GM19238 (cell line): ENCODE results near the gene RBM26.
A peak's percentile ranks its signal among the peaks of the same experiment; 100 is the strongest.
"Not testable (repeated sequence)": the region's sequence is repeated elsewhere in the genome, so short reads cannot be mapped to it uniquely, and the experiment has no call there.

Experiments used
- DNase-seq: peaks from one replicate; pipeline ENCODE4 v3.0.0; 2011; ENCODE audit warnings: low spot score; ENCODE audit not compliant: insufficient read length

Gene RBM26

GRCh38 chr13:79386125-79386826 lies 19.8 kb downstream of the RBM26 start:
- no peak for DNase-seq

DNA sequence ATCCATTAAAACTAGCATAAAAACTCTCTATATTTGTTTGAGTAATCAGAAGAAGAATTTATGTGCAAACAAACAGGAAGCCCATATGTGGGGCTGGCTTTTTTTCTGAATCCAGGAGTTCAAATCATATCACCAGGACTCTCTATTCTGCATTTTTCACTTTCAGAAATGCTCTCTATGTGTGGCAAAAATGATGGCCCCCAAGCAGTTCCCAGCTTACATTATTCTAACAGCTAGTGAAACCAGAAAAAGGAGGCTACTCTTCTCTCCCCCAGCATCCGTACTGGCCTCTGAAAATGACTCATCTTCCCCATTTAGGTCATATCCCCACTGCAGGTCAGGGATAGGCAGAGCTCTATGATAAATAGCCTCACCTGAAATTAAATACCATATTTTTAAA lies 20.4 kb downstream of the RBM26 start:
- peak; percentile 16 for DNase-seq

DNA sequence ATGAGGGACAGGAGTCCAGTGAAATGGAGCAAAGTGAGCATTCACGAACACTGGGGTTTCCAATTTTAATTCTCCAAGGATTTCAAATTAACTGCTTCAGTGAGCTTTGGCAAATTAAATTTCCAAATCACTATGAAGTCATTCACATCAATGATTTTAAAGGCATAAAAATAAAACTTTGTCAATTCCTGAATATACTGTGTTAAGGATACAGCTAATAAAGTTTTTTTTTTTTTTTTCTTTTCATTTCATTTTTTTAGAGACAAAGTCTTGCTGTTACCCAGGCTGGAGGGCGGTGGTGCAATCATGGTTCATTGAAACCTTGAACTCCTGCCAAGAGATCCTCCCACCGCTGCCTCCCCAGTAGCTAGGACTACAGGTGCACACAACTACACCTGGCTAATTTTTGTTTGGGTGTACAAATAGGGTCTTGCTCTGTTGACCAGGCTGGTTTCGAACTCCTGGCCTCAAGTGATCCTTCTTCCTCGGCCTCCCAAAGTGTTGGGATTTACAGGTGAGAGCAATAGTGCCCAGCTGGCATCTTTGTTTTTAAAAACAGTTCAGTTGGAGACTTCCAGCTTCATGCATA lies 21.9 kb downstream of the RBM26 start:
- DNase-seq, result no peak

DNA sequence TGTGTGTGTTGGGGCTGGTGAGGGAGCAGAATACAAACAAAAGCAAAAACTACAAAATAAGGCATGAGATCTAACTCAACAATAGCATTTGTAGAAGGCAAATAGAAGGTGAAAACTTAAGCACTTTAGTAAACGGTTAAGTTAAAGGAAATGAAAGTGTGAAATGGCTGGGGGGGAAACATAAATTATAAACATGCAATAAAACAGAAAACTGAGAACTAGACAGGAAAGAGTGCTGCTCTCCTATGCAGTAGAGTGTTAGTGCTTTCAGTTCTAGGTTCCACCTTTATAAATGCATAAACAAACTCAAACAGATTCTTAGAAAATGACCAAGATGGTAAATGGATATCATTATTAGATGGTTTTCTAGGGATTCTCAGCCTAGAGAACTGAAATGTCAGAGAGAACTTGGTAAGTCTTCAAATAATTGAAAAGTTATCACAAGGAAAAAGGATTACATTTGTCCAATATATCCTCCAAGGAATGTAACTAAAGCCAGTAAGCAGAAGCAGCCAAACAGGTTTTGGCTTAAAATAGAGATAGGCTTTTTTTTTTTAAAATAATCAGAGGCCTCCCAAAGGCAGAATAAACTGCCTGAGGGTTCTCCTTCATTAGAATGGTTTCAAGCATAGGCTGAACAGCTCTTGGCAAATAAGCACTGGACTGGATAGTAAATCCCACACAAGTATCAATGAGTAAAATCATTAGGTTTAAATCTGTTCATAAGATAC lies 23.3 kb downstream of the RBM26 start:
- DNase-seq, result no peak

GRCh38 chr13:79380997-79381396 lies 25.1 kb downstream of the RBM26 start:
- DNase-seq, result no peak

GRCh38 chr13:79379274-79379673 lies 26.8 kb downstream of the RBM26 start:
- no peak for DNase-seq

DNA sequence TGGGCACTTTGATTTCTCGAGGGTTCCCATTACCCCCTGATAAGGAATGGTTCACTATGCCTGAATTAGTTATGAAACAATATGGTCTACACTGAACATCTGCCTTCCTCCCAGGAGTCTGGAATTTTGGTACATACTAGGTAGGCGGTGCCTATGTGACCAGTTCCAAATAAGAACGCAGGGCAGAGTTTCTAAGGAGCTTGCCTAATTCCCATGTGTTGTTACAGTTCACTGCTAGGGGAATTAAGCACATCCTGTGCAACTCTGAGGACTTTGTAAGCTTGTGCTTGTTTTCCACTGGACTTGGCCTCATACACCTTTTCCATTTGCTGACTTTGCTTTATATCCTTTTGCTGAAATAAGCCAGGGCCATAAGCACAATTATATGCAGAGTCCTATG lies 29.2 kb downstream of the RBM26 start:
- no peak for DNase-seq

DNA sequence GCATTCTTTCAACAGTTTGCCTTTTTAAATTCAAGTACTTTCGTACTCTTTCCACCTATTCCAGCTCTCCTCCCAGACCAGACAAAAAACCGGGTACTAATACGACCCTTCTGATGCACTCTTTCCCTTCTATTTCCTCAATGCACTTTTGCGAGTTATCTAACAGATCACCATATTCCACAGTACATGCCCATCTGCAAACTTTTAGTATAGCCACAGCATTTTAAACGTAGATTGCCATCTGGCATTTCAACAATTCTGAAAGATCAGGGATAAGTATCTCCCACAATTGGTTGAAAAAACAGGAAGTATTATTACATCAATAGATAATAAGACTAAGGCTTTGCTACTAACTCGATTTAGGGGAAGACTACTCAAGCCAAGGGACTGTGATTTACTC lies 31.5 kb downstream of the RBM26 start:
- no peak for DNase-seq

DNA sequence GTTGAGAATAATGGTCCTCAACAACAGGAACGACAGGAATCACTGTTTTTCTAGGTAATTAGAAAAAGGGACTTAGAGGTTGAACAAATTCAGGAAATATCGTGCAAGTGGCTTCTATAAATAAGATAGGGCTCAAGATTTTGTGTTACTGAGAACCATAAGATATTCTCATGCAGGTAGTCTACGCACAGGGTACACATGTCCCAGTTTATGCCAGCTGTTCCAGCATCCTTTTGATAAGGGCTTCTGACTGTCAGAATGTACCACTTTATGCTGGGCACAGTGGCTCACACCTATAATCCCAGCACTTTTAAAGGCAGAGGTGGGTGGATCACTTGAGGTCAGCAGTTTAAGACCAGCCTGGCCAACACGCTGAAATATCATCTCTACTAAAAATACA lies 32.1 kb downstream of the RBM26 start:
- DNase-seq, result no peak

DNA sequence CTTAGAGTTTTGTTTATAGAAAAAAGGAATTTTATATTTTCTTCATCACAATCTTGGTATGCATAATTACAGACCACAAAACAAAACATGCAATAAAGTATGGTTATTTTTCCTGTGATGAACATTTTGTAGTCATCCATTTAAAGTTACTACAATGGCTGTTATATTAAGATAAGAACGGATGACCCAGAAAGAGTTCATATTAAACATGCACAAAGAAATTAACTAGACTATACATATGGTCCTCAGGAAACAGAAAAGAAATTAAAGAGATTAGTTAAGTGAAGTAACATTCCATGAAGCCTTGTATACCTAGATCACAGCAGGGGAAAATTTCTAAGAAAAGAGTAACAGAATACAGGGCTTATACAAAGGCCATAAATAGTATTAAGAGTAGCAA lies 36.8 kb downstream of the RBM26 start:
- no peak for DNase-seq

GRCh38 chr13:79365981-79366380 lies 40.1 kb downstream of the RBM26 start:
- DNase-seq, result no peak

GRCh38 chr13:79361299-79361698 lies 44.8 kb downstream of the RBM26 start:
- DNase-seq, result no peak

- no peak for DNase-seq
These were observed 46.0 kb downstream of the RBM26 start for GRCh38 chr13:79360095-79360494.

DNA sequence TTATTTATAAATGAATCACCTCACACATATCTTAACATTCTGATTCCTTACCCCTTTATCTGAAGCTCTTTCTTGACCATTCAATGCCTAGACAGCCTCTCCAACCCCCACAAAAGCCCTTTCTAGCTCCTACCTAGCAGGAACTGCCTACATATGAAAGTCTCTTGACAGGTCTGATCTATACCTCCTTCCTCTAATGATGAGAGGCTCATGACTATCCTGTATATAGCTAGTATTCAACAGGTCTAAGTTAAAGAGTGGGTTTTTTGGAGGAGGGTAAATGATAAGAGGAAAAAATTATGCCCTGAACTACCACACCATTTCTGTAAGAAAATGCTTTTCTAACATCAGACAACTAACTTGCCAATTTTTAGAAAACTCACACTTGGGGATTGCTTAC lies 47.0 kb downstream of the RBM26 start:
- DNase-seq, result no peak

DNA sequence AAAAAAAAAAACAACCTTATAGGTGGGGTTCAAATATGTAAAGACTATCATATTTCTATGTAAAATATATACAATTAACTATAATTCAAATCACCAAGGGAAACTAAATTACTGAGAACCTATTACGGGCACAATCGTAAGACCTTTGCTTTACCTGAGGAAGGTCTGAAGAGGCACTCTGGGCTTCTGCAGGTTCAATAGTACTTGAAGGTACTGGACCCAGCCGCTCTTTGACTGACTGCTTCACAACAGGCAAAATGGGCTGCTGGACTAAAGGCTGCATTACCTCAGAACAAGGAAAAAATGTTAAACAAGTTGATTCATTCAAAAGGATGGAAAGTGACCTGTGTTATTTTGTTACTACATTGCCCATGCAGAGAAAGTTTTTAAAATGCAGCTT lies 51.8 kb downstream of the RBM26 start:
- no peak for DNase-seq

- no peak for DNase-seq
These were observed 52.4 kb downstream of the RBM26 start for GRCh38 chr13:79353693-79354092.

GRCh38 chr13:79352107-79352506 lies 53.9 kb downstream of the RBM26 start:
- no peak for DNase-seq

- not testable (repeated sequence) for DNase-seq
These were observed 56.4 kb downstream of the RBM26 start for GRCh38 chr13:79349608-79350007.

- no peak for DNase-seq
These were observed 57.0 kb downstream of the RBM26 start for GRCh38 chr13:79349011-79349410.

- no peak for DNase-seq
These were observed 59.6 kb downstream of the RBM26 start for GRCh38 chr13:79346300-79346914.

DNA sequence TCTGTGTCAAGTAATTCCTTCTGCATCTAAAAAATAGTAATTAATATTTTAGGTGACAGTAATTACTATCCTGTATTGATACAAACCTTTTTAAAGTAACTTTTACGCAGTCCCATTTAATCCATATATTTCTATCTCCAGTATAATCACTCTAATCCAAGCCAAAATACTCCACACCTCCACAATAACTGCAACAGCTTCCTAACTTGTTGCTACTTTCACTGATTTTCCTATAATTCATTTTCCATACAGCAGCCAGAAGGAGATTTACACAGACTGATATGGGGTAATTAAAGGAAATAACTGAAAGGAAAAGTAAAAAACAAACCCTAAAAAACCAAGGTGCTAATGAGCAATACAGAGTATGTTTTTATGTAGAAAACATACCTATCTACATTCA lies 64.9 kb downstream of the RBM26 start:
- DNase-seq, result no peak

DNA sequence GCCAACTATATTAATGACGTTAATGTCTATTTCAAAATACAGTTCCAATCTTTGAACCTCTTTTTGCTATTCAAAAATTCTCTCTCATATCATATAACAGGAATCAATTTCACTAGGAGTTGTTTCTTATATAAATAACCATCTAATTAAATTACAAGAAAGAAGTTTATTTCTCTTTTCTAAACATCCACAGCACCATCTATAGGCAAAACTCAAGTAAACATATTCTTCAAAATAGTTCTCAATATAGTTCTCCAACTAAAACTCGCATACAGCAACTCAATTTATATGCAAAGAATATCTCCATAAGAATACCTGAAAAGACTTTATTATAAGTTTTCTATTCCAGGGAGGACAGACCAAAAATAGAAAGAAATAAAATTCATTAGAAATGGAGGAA lies 65.6 kb downstream of the RBM26 start:
- no peak for DNase-seq
